GM21619 (cell line): ENCODE measurements around the gene RELA.
"Not testable (repeated sequence)": the region's sequence is repeated elsewhere in the genome, so short reads cannot be mapped to it uniquely, and the experiment has no call there.

Source experiments
- ATAC-seq: cut with Tn5 transposase; IDR thresholded peaks from one replicate; pipeline ENCODE4 v1.9.1; 2021; ENCODE audit not compliant: unreplicated experiment

RELA gene

DNA sequence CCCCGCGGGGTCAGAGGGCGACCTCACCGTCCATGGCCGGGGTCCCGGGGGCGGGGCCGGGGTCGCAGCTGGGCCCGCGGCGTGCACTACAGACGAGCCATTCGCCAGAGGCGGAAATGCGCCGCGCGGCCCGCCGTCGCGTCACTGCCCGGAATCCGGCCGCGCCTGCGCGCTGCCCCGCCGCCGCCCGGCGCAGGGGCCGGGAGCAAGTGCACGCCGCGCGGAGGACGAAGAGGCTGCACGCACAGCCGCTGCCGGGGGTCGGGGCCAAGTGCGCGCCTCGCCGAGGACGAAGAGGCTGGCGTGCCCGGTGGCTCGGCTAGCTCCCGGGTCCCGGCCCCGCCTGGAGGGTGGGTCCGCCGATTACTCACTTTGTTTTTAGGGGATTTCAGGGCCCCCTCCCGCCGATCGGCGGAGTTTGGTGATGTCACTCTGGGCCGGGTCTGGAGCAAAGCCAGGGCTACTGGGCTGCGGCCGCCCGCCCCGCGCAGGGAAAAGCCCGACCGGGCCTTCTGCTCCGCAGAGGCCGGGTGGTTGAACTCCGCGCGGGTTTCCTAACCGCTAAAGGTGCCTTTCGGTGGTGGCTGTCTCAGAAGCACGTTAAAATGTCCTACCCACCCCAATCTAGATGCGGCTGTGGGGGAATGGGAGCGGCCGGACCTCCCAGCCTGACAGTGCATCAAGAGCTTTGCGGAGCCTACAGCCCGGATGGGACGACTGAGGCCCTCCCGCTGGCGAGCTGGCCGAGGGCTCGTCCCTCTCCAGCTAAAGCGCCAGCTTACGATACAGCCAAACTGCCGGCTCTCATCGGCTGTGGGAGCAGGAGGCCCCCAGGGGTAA is at the start of gene RELA:
Gene RELA, minus strand, starts transcription at position 118 of the 840 bp plus-strand sequence. Its CDS starts 84 bp downstream, at position 34.
- ATAC-seq: peak; percentile 69

DNA sequence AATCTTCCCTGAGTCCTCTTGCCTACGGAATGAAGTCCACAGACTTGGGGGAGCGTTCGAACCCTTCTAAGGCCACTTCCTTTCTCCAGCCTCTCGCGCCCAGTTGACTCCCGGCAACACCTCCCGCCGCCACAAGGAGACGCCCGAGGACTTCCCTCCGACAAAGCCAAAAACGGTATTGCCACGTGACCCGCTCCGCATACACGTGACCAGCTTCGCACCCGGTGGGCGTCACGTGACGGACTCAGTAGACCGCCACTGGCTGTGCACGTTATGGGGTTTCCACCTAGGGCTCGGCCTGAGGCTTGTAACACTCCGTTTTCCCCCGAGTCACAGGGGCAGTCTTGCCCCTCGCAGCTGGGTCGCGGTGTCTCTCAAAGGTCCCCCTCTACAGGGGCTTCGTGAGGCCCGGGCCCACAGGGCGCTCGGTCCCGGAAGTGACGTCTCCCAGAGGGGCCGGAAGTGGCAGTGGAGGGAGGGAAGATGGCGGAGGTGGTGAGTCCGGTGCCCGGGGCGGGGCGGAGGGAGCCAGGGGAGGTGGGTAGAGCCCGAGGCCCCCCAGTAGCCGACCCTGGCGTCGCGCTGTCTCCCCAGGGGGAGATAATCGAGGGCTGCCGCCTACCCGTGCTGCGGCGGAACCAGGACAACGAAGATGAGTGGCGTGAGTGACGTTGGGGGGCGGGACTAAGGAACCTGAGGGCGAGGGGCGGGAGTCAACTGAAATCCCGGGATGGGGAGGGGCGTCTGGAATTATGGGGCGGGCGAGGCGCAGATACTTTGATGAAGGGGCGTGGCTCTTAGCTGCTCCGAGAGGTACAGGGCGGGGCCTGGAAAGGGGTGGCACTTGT is 49.3 kb upstream of the RELA start, which contains the start of gene KAT5:
Gene KAT5, plus strand, starts transcription at position 468 of the 848 bp plus-strand sequence. Its CDS starts 16 bp downstream, at position 484.
- peak; percentile 68 for ATAC-seq

- ATAC-seq: no peak
Observed at GRCh38 chr11:65710421-65710820, 47.7 kb upstream of the RELA start.

DNA sequence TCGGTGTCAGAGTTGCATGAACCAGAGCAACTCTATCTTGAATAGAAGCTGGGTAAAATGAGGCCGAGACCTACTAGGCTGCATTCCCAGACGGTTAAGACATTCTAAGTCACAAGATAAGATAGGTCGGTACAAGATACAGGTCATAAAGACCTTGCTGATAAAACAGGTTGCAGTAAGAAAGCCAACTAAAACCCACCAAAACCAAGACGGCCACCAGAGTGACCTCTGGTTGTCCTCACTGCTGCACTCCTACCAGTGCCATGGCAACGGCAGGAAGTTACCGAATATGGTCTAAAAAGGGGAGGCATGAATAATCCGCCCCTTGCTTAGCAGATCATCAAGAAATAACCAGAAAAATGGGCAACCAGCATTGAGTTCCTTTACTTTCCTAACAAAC is 46.9 kb upstream of the RELA start:
- no peak for ATAC-seq

- ATAC-seq: no peak
Observed at GRCh38 chr11:65708451-65708850, 45.7 kb upstream of the RELA start.

- not testable (repeated sequence) for ATAC-seq
Observed at GRCh38 chr11:65707002-65707401, 44.3 kb upstream of the RELA start.

DNA sequence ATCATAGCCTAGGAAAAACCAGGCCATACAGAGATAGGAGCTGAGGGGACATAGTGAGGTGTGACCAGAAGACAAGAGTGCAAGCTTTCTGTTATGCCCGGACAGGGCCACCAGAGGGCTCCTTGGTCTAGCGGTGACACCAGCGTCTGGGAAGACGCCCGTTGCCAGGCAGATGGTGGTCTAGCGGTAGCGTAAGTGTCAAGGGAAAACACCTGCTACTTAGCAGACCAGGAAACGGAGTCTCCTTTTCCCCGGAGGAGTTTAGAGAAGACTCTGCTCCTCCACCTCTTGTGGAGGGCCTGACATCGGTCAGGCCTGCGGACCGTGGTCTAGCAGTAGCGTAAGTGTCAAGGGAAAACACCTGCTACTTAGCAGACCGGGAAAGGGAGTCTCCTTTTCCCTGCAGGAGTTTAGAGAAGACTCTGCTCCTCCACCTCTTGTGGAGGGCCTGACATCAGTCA is 43.6 kb upstream of the RELA start:
- ATAC-seq: not testable (repeated sequence)

DNA sequence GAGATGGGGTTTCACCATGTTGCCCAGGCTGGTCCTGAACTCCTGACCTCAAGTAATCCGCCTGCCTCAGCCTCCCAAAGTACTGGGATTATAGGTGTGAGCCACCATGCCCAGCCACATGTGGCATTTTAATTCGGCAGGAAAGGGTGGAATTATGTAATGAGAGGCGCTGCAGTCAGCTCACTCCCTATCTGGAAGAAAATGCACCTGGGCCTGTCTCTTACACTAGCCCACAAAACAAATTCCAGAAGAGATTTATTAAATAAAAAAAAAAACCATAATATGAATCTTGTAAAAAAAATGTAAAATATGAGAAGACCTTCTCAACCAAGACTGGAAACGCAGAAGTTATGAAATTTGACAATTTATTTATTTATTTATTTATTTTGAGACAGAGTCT is 41.1 kb upstream of the RELA start:
- ATAC-seq: no peak

- no peak for ATAC-seq
Observed at GRCh38 chr11:65701686-65702085, 39.0 kb upstream of the RELA start.

DNA sequence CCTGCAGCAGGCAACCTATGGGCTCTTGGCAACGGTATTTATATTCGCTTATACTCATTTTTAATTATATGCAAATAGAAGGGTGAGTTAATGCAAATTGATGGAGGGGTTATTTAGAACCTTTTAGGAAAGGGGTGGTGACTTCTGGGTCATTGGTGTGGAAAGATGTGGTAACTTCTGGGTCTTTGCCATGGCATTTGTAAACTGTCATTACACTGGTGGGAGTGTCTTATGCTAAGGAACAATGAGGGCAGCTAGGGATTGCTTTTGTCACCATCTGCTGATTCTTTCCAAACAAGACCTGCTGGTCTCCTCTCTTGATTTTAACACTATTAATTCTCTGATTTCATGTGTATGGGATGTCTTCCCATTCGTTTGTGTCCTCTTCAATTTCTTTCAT is 37.7 kb upstream of the RELA start:
- no peak for ATAC-seq

DNA sequence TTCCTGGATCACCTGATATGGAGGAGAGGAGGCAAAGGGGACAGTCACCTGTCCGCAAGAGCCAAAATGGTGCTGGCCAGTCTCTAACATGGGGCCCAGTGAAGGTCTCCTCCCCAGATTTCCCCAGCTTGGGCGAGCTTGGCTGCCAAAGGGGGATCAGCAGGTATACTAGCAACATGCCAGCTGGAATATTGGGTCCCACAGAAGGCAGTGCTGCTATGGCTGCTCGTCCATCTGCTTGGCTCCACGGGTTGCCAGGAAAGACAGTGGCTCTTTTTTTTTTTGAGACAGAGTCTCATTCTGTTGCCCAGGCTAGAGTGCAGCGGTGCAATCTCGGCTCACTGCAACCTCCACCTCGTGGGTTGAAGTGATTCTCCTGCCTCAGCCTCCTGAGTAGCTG is 36.6 kb upstream of the RELA start:
- ATAC-seq: no peak

GRCh38 chr11:65698205-65698604 is 35.5 kb upstream of the RELA start:
- no peak for ATAC-seq

DNA sequence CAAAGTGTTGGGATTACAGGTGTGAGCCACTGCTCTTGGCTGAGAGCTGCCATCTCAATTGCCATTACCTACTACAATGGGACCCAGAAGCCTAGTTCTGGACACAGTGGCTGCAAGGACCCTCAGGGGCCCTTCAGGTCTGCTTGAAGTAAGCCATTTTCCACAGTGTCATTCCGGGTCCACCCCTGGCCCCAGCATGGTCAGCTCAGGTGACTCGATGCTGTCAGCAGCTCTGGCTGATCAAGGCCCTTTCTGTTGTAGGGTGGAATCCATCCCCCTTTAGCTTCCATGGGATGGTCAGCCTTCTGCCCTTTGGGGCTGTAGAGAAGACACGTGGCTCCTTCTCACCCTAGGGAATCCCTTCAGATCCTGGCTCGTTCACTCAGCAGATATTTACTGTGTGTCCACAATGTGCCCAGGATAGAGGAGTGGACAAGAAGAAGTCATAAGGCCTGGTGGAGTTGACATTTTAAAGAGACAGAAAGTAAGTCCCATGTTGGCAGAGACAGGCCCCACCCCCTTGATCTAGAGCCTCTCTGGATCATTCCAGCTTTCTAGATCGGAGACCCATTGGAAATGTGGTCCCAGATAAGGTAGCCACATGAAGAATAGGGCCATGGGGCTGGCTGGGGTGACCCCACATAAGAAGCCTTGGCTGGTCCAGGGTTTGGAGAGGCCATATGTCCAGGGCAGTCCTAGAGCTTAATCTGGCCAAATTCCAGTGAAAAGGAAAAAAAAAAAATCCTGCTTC is 34.3 kb upstream of the RELA start:
- no peak for ATAC-seq

- ATAC-seq: no peak
Observed at GRCh38 chr11:65695459-65696241, 32.9 kb upstream of the RELA start.

DNA sequence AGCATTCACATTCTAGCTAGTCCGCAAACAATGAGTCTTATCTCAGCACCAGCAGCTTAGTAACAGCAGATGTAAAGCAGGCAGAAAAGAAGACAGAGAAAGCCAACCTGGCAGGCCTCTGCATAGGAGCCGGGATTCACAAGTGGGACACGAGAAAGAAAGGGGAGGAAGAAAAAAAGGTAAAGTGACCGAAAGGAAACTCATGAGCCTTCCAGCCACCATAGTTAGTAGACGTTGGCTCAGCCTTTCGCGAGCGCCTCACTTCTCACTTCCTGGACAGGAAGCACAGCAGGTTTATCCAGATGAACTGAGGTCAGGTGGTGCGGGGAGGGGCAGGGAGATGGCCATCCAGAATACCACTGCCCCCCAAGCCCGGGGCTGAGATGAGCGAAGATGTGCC is 29.7 kb upstream of the RELA start:
- no peak for ATAC-seq

DNA sequence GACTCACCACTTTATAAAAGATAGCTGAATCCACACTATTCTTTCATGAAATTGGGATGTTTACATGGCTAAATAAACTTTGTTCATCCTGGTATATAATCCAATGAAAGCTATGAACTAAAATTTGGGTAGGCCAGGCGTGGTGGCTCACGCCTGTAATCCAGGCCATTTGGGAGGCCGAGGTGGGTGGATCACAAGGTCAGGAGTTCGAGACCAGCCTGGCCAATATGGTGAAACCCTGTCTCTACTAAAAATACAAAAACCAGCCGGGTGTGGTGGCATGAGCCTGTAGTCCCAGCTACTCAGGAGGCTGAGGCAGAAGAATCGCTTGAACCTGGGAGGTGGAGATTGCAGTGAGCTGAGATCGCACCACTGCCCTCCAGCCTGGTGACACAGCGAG is 29.1 kb upstream of the RELA start:
- not testable (repeated sequence) for ATAC-seq

- no peak for ATAC-seq
Observed at GRCh38 chr11:65685981-65686380, 23.3 kb upstream of the RELA start.

- not testable (repeated sequence) for ATAC-seq
Observed at GRCh38 chr11:65683480-65683879, 20.8 kb upstream of the RELA start.

- no peak for ATAC-seq
Observed at GRCh38 chr11:65680192-65680743, 17.6 kb upstream of the RELA start.

- no peak for ATAC-seq
Observed at GRCh38 chr11:65672982-65673381, 10.3 kb upstream of the RELA start.
